HCT116 (cell line): ENCODE measurements around the gene TTLL3. TPM values are rescaled to one million over a fixed set of nuclear protein-coding genes. Genes with fewer than 3 reads are reported as not detected.
"Not testable (repeated sequence)": the region's sequence is repeated elsewhere in the genome, so short reads cannot be mapped to it uniquely, and the experiment has no call there.

ENCODE experiments used
- ATAC-seq: fragments of 200-7000 bp; cut with Tn5 transposase; 2 replicates; pipeline ENCODE4 v1.9.1; 2020; ENCODE audit warnings: mild to moderate bottlenecking, moderate library complexity
- BruUV-seq: library from RNA; stranded (reverse); fragments of 400-500 nt; replicated peaks from 2 replicates; lab custom pipeline; 2021; lab: Mats Ljungman, UMichigan
- CTCF ChIA-PET: fragments of 300-600 bp; sonication (Branson Sonifier 250); formaldehyde crosslinking; loops from one replicate; lab custom pipeline; 2021; ENCODE audit warnings: antibody characterized with exemption; lab: Charles Lee
- POLR2A ChIA-PET: fragments of 300-600, 350-600 bp; sonication (Branson Sonifier 250); formaldehyde crosslinking; loops from one replicate; lab custom pipeline; 2021; ENCODE audit warnings: antibody characterized with exemption; lab: Charles Lee
- RAD21 ChIA-PET, 2 experiments: fragments of 300-600 bp; sonication (Branson Sonifier 250); formaldehyde crosslinking; loops; one replicate each; lab custom pipeline; 2023; ENCODE audit warnings: low total read pairs in 2 of 2; ENCODE audit not compliant: uncharacterized antibody in 2 of 2, unreplicated experiment in 2 of 2, low non-redundant PET in 1 of 2; lab: Charles Lee
- DNase-seq: peaks from one replicate; pipeline ENCODE4 v3.0.0-alpha.2; 2010; ENCODE audit warnings: low read depth, low spot score
- H2AFZ ChIP-seq: fragments of 200-600 bp; shearing (Covaris generic), sonication (generic); 2 replicates; pipeline ENCODE4 v1.6.1; 2017; ENCODE audit warnings: low read depth, mixed run types, mixed read lengths, antibody characterized with exemption, low read length; ENCODE audit not compliant: poor library complexity, severe bottlenecking
- H3K27ac ChIP-seq: 2 replicates; pipeline ENCODE4 v1.5.1; 2012; ENCODE audit warnings: low read depth, low read length
- H3K27me3 ChIP-seq: fragments of 200-600 bp; sonication (generic); 2 replicates; pipeline ENCODE4 v1.6.1; 2016; ENCODE audit warnings: mixed run types, low read length, mixed read lengths; ENCODE audit not compliant: insufficient read depth
- H3K36me3 ChIP-seq, 2 experiments: fragments of 200-500 bp in 1 of 2; fragments of 200-600 bp in 1 of 2; sonication (Bioruptor generic) in 1 of 2; sonication (generic) in 1 of 2; 2 replicates each; pipeline versions ENCODE4 v1.5.1 to v1.6.1; 2014 to 2016; ENCODE audit warnings: low read length in 2 of 2, inconsistent platforms in 1 of 2, mixed read lengths in 1 of 2, mixed run types in 1 of 2; ENCODE audit not compliant: insufficient read depth in 2 of 2, control insufficient read depth in 1 of 2
- H3K4me1 ChIP-seq, 2 experiments: fragments of 200-600 bp in 1 of 2; sonication (generic) in 1 of 2; 2 replicates each; pipeline versions ENCODE4 v1.5.1 to v1.6.1; 2012 to 2017; ENCODE audit warnings: low read length in 2 of 2, inconsistent platforms in 1 of 2, mild to moderate bottlenecking in 1 of 2, mixed read lengths in 1 of 2, mixed run types in 1 of 2, moderate library complexity in 1 of 2; ENCODE audit not compliant: insufficient read depth in 2 of 2, control insufficient read depth in 1 of 2
- H3K4me2 ChIP-seq: fragments of 200-600 bp; sonication (generic); 2 replicates; pipeline ENCODE4 v1.6.1; 2017; ENCODE audit warnings: mixed run types, low read length, mixed read lengths
- H3K4me3 ChIP-seq, 2 experiments: fragments of 200-600 bp in 1 of 2; sonication (generic) in 1 of 2; replicated peaks in 1 of 2; 2 replicates each; pipeline ENCODE4 v1.5.1; 2011 to 2016; ENCODE audit warnings: low read length in 2 of 2, control low read depth in 1 of 2, low read depth in 1 of 2, mild to moderate bottlenecking in 1 of 2, mixed read lengths in 1 of 2, mixed run types in 1 of 2
- H3K79me2 ChIP-seq: fragments of 200-600 bp; sonication (generic); 2 replicates; pipeline ENCODE4 v1.6.1; 2017; ENCODE audit warnings: mild to moderate bottlenecking, mixed run types, low read length, moderate library complexity, mixed read lengths; ENCODE audit not compliant: insufficient read depth
- H3K9ac ChIP-seq: fragments of 200-600 bp; sonication (generic); 2 replicates; pipeline ENCODE4 v1.6.1; 2016; ENCODE audit warnings: low read length, mixed read lengths
- H3K9me2 ChIP-seq: fragments of 200-600 bp; sonication (generic), shearing (Covaris generic); 2 replicates; pipeline ENCODE4 v1.6.1; 2017; ENCODE audit warnings: mixed run types, mild to moderate bottlenecking, moderate library complexity; ENCODE audit not compliant: insufficient read depth
- H3K9me3 ChIP-seq, 2 experiments: fragments of 200-500 bp in 1 of 2; fragments of 200-600 bp in 1 of 2; sonication (Bioruptor generic) in 1 of 2; sonication (generic) in 1 of 2; 2 replicates each; pipeline ENCODE4 v1.6.1; 2014 to 2017; ENCODE audit warnings: low read length in 2 of 2, mixed read lengths in 2 of 2, inconsistent platforms in 1 of 2, low read depth in 1 of 2, mild to moderate bottlenecking in 1 of 2, mixed run types in 1 of 2, moderate library complexity in 1 of 2; ENCODE audit not compliant: control insufficient read depth in 1 of 2, insufficient read depth in 1 of 2
- H4K20me1 ChIP-seq: fragments of 200-600 bp; sonication (generic), shearing (Covaris generic); 2 replicates; pipeline ENCODE4 v1.6.1; 2017; ENCODE audit warnings: mixed run types, mild to moderate bottlenecking, moderate library complexity; ENCODE audit not compliant: insufficient read depth
- EZH2phosphoT487 ChIP-seq: fragments of 200-600 bp; IDR thresholded peaks from 2 replicates; pipeline ENCODE4 v1.6.1; 2018; ENCODE audit warnings: antibody characterized with exemption, borderline replicate concordance
- FOSL1 ChIP-seq: IDR thresholded peaks from 2 replicates; pipeline ENCODE4 v1.6.1; 2012; ENCODE audit warnings: low read depth
- JUND ChIP-seq: IDR thresholded peaks from 2 replicates; pipeline ENCODE4 v1.6.1; 2012
- MAX ChIP-seq: IDR thresholded peaks from 2 replicates; pipeline ENCODE4 v1.6.1; 2012
- SP1 ChIP-seq: IDR thresholded peaks from 2 replicates; pipeline ENCODE4 v1.6.1; 2012; ENCODE audit warnings: low read depth
- ZFX ChIP-seq: fragments of 450-650 bp; IDR thresholded peaks from 2 replicates; pipeline ENCODE4 v1.6.1; 2017
- intact Hi-C: fragments of 100-400 bp; cut with micrococcal nuclease; formaldehyde crosslinking; loops from 2 replicates; pipeline ENCODE4 v1.10.0; 2022
- total RNA-seq: library from RNA; stranded (reverse); gene quantifications from one replicate; pipeline ENCODE4 v1.2.1, GENCODE V29; 2021; ENCODE audit not compliant: unreplicated experiment

TTLL3 gene
- total RNA-seq, 1 experiment from 2014 or later: 40.3 TPM

- H3K79me2 ChIP-seq, intact Hi-C loops, CTCF ChIA-PET, H3K9me3 ChIP-seq, BruUV-seq, H3K27me3 ChIP-seq, DNase-seq, H3K9me2 ChIP-seq, H3K27ac ChIP-seq, POLR2A ChIA-PET, H4K20me1 ChIP-seq, H3K36me3 ChIP-seq, RAD21 ChIA-PET, H3K4me3 ChIP-seq, H3K9ac ChIP-seq: not testable (repeated sequence)
- peak; percentile 67; the same call in 1 of the 2 replicates for ATAC-seq
- peaks cover 0 to 20% of the 10 kb centered on the region in 2 experiments; a peak in 2 of 4 replicates for H3K4me1 ChIP-seq
- H2AFZ ChIP-seq: peak overlapping the region; percentile 71
- H3K4me2 ChIP-seq: peak overlapping the region; percentile 43
- peak; percentile 63 for TF ChIP-seq FOSL1
Observed at GRCh38 chr3:9872067-9872466, 62.0 kb downstream of the TTLL3 start.

- POLR2A ChIA-PET: no interaction called here
- TF ChIP-seq JUND: no peak
- no peak for TF ChIP-seq MAX
- no peak for TF ChIP-seq ZFX
- no peak for TF ChIP-seq EZH2phosphoT487
- TF ChIP-seq SP1: no peak
- TF ChIP-seq, all 23 proteins: peak for 0
- no peaks in the 10 kb centered on the region for H3K9me2 ChIP-seq
- H3K9ac ChIP-seq: no peak overlapping the region
- no peak overlapping the region for H2AFZ ChIP-seq
- intact Hi-C loops: no loop called here
- no peaks in the 10 kb centered on the region for H4K20me1 ChIP-seq
- H3K27me3 ChIP-seq: no peaks in the 10 kb centered on the region
- H3K79me2 ChIP-seq: no peaks in the 10 kb centered on the region
- H3K27ac ChIP-seq: no peak overlapping the region
- H3K4me2 ChIP-seq: no peak overlapping the region
- RAD21 ChIA-PET: no interaction called here
- CTCF ChIA-PET: no interaction called here
- BruUV-seq: no TSS peak
- ATAC-seq: no peak
- H3K4me3 ChIP-seq: no peak overlapping the region
- DNase-seq: no peak
- no peaks in the 10 kb centered on the region for H3K9me3 ChIP-seq
- H3K4me1 ChIP-seq: peaks cover 0 to 41% of the 10 kb centered on the region in 2 experiments; a peak in 2 of 4 replicates
- H3K36me3 ChIP-seq: no peaks in the 10 kb centered on the region
Observed at GRCh38 chr3:9875448-9875847, 65.4 kb downstream of the TTLL3 start.

GRCh38 chr3:9876255-9876654 lies 66.2 kb downstream of the TTLL3 start:
- intact Hi-C loops, CTCF ChIA-PET: not testable (repeated sequence)

More at GRCh38 chr3:9876255-9876654, 66.2 kb downstream of the TTLL3 start:
- ATAC-seq, H3K9me3 ChIP-seq, H3K79me2 ChIP-seq, BruUV-seq, H4K20me1 ChIP-seq, H3K36me3 ChIP-seq, H3K27ac ChIP-seq, H3K9ac ChIP-seq, H3K27me3 ChIP-seq, H3K4me2 ChIP-seq, H3K9me2 ChIP-seq, H3K4me3 ChIP-seq, H2AFZ ChIP-seq, DNase-seq: not testable (repeated sequence)
- H3K4me1 ChIP-seq: peaks cover 0 to 36% of the 10 kb centered on the region in 2 experiments; a peak in 2 of 4 replicates
- POLR2A ChIA-PET: interaction anchor here (0.7 kb wide), 1 partner anchor 40 kb away, joined by 3 read pairs; no protein-coding TSS in a partner anchor
- RAD21 ChIA-PET: interaction anchor here in 1 of 2 experiments (0.7 kb wide), 1 partner anchor 12 kb away, joined by 11 read pairs; no protein-coding TSS in a partner anchor
